ENCODE results near the gene TBX4. TPM values are rescaled to one million over a fixed set of nuclear protein-coding genes. Genes with fewer than 3 reads are reported as not detected.

Gene TBX4
- total RNA-seq, 4 donors from 2014 or later: not detected

DNA sequence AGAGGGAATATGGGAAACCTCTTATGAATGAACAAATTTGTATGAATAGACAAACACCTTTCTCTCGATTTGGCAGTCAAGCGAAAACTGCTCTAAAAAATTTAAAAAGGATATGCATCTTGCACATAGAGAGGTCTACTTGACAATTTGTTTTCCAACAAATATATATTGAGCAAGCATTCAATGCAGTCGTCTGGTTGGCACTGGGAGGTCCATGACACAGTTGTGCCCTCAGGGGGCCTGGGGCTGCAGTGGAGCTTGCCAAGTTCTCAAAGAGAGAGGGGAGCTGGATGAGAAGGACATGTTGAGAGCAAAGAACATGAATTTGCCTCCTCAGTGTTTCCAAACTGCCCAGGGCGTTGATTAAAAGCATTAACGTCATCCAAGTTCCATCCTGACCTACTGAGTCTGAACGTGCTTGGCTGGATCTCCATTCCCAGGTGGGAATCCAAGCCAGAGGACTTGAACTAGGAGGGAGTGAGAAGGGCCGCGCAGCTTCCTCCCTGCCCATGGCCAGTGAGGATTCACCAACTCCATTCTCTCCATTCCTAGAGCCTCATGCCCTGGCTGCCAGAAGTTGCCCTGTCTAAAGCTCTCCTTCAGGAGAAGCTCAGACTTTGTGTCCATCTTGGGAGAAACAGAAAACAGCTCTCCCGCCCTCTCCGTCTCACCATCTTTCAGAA, 28.1 kb upstream of the TBX4 start:
- DNase-seq (ENCODE audit: extremely low spot score): peak; percentile 87
- no peak overlapping the region for H3K4me3 ChIP-seq
- no peaks in the 10 kb centered on the region for H3K9me3 ChIP-seq
- H3K27me3 ChIP-seq: peaks cover 0 to 55% (median 12%) of the 10 kb centered on the region in 4 donors
- intact Hi-C loops (cut with DNase I): loop anchor here (10.0 kb wide), 1 partner anchor 61 kb away; no protein-coding TSS in a partner anchor
- H3K27ac ChIP-seq (replicated peaks in 1 of 4): no peak overlapping the region
- H3K4me1 ChIP-seq: no peaks in the 10 kb centered on the region
- no peak for TF ChIP-seq POLR2AphosphoS5 (IDR thresholded peaks at IDR 0.05)
- no peak for TF ChIP-seq EP300 (IDR thresholded peaks at IDR 0.05)
- no peak for TF ChIP-seq POLR2A (IDR thresholded peaks at IDR 0.05; ENCODE audit: low read depth)
- TF ChIP-seq, protein P1, sequence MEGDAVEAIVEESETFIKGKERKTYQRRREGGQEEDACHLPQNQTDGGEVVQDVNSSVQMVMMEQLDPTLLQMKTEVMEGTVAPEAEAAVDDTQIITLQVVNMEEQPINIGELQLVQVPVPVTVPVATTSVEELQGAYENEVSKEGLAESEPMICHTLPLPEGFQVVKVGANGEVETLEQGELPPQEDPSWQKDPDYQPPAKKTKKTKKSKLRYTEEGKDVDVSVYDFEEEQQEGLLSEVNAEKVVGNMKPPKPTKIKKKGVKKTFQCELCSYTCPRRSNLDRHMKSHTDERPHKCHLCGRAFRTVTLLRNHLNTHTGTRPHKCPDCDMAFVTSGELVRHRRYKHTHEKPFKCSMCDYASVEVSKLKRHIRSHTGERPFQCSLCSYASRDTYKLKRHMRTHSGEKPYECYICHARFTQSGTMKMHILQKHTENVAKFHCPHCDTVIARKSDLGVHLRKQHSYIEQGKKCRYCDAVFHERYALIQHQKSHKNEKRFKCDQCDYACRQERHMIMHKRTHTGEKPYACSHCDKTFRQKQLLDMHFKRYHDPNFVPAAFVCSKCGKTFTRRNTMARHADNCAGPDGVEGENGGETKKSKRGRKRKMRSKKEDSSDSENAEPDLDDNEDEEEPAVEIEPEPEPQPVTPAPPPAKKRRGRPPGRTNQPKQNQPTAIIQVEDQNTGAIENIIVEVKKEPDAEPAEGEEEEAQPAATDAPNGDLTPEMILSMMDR (IDR thresholded peaks at IDR 0.05): no peak
- no peaks in the 10 kb centered on the region for H3K36me3 ChIP-seq
- 77% methylated on average over 8 of the region's 10 CpGs for WGBS

- WGBS: 52% methylated on average over 11 of the region's 11 CpGs
- intact Hi-C loops (cut with DNase I): loop anchor here (10.0 kb wide), 1 partner anchor 59 kb away; no protein-coding TSS in a partner anchor
These were observed 26.3 kb upstream of the TBX4 start for GRCh38 chr17:61425682-61426481.

GRCh38 chr17:61426482-61427304, 25.5 kb upstream of the TBX4 start:
- 81% methylated on average over 10 of the region's 10 CpGs for WGBS
- intact Hi-C loops (cut with DNase I): loop anchor here (10.0 kb wide), 1 partner anchor 58 kb away; no protein-coding TSS in a partner anchor
- Histone ChIP-seq H3K4me1 (no peaks in the 10 kb centered on the region), H3K36me3 (no peaks in the 10 kb centered on the region), H3K27ac (replicated peaks in 1 of 4) (no peak overlapping the region), H3K27me3 (peaks cover 0 to 40% (median 12%) of the 10 kb centered on the region in 4 donors), H3K4me3 (no peak overlapping the region), H3K9me3 (no peaks in the 10 kb centered on the region)
- no peak for TF ChIP-seq POLR2AphosphoS5 (IDR thresholded peaks at IDR 0.05)
- peak; percentile 53 for DNase-seq (ENCODE audit: extremely low spot score)

More at GRCh38 chr17:61425682-61426481, 26.3 kb upstream of the TBX4 start:
- peak; percentile 89 for DNase-seq (ENCODE audit: extremely low spot score)
- no peaks in the 10 kb centered on the region for H3K36me3 ChIP-seq
- H3K4me3 ChIP-seq: no peak overlapping the region
- no peaks in the 10 kb centered on the region for H3K9me3 ChIP-seq
- no peak overlapping the region for H3K27ac ChIP-seq (replicated peaks in 1 of 4)
- TF ChIP-seq, protein P1 (IDR thresholded peaks at IDR 0.05): no peak
- no peak for TF ChIP-seq POLR2A (IDR thresholded peaks at IDR 0.05; ENCODE audit: low read depth)
- TF ChIP-seq EP300 (IDR thresholded peaks at IDR 0.05): no peak
- no peak for TF ChIP-seq POLR2AphosphoS5 (IDR thresholded peaks at IDR 0.05)
- no peaks in the 10 kb centered on the region for H3K4me1 ChIP-seq
- H3K27me3 ChIP-seq: peaks cover 0 to 45% (median 12%) of the 10 kb centered on the region in 4 donors

- peaks cover 0 to 35% (median 12%) of the 10 kb centered on the region in 4 donors for H3K27me3 ChIP-seq
- no peak for TF ChIP-seq EP300 (IDR thresholded peaks at IDR 0.05)
- TF ChIP-seq, protein P1 (IDR thresholded peaks at IDR 0.05): no peak
- TF ChIP-seq POLR2A (IDR thresholded peaks at IDR 0.05; ENCODE audit: low read depth): no peak
- TF ChIP-seq POLR2AphosphoS5 (IDR thresholded peaks at IDR 0.05): no peak
- H3K36me3 ChIP-seq: no peaks in the 10 kb centered on the region
- no peak overlapping the region for H3K27ac ChIP-seq (replicated peaks in 1 of 4)
- H3K9me3 ChIP-seq: no peaks in the 10 kb centered on the region
- no peaks in the 10 kb centered on the region for H3K4me1 ChIP-seq
- H3K4me3 ChIP-seq: no peak overlapping the region
- intact Hi-C loops (cut with DNase I): loop anchor here (10.0 kb wide), 1 partner anchor 57 kb away; no protein-coding TSS in a partner anchor
- DNase-seq (ENCODE audit: extremely low spot score): peak; percentile 10
These were observed 24.7 kb upstream of the TBX4 start for GRCh38 chr17:61427567-61427966.
